GM23338 (cell line): ENCODE data around the gene LMO1. TPM values are rescaled to one million over a fixed set of nuclear protein-coding genes. Genes with fewer than 3 reads are reported as not detected.

ENCODE experiments used
- ATAC-seq: fragments of 200-7000 bp; cut with Tn5 transposase; 3 replicates; pipeline ENCODE4 v1.9.1; 2020
- DNase-seq: peaks from one replicate; pipeline ENCODE4 v3.0.0-alpha.2; 2015; ENCODE audit warnings: low spot score
- H2AFZ ChIP-seq: fragments of 200-600 bp; sonication (generic); 2 replicates; pipeline ENCODE4 v1.8.0; 2016; ENCODE audit warnings: antibody characterized with exemption, mild to moderate bottlenecking, moderate library complexity
- H3F3A ChIP-seq: fragments of 200-600 bp; sonication (generic); replicated peaks from 2 replicates; pipeline ENCODE4 v1.8.0; 2017; ENCODE audit warnings: antibody characterized with exemption, mixed run types, low read depth
- H3K27ac ChIP-seq: fragments of 200-600 bp; sonication (generic); 2 replicates; pipeline ENCODE4 v1.6.1; 2016; ENCODE audit warnings: low read depth
- H3K27me3 ChIP-seq: fragments of 200-600 bp; sonication (generic); 2 replicates; pipeline ENCODE4 v1.8.0; 2016; ENCODE audit warnings: mild to moderate bottlenecking, mixed run types, moderate library complexity; ENCODE audit not compliant: insufficient read depth
- H3K36me3 ChIP-seq: fragments of 200-600 bp; sonication (generic); 2 replicates; pipeline ENCODE4 v1.8.0; 2016; ENCODE audit warnings: mild to moderate bottlenecking; ENCODE audit not compliant: insufficient read depth
- H3K4me1 ChIP-seq: fragments of 200-600 bp; sonication (generic); 2 replicates; pipeline ENCODE4 v1.8.0; 2016; ENCODE audit warnings: mild to moderate bottlenecking, moderate library complexity; ENCODE audit not compliant: insufficient read depth
- H3K4me2 ChIP-seq: fragments of 200-600 bp; sonication (generic); 2 replicates; pipeline ENCODE4 v1.7.1; 2017; ENCODE audit warnings: mixed run types
- H3K4me3 ChIP-seq: fragments of 200-600 bp; sonication (generic); 2 replicates; pipeline ENCODE4 v1.6.1; 2016; ENCODE audit warnings: mixed run types
- H3K79me2 ChIP-seq: fragments of 200-600 bp; sonication (generic); replicated peaks from 2 replicates; pipeline ENCODE4 v1.8.0; 2017; ENCODE audit warnings: mild to moderate bottlenecking; ENCODE audit not compliant: insufficient read depth
- H3K9me2 ChIP-seq: fragments of 200-600 bp; sonication (generic); 2 replicates; pipeline ENCODE4 v1.8.0; 2017; ENCODE audit not compliant: insufficient read depth
- H4K20me1 ChIP-seq: fragments of 200-600 bp; sonication (generic); replicated peaks from 2 replicates; pipeline ENCODE4 v1.8.0; 2017; ENCODE audit warnings: mild to moderate bottlenecking; ENCODE audit not compliant: insufficient read depth
- H3K27ac Mint-ChIP-seq: 2 replicates; pipeline ENCODE4 v1.8.0; 2020; ENCODE audit warnings: inconsistent platforms, mild to moderate bottlenecking, moderate library complexity, mixed read lengths
- H3K27me3 Mint-ChIP-seq: 3 replicates; pipeline ENCODE4 v1.8.0; 2022; ENCODE audit warnings: low read depth, mild to moderate bottlenecking, moderate library complexity, mixed read lengths, inconsistent platforms; ENCODE audit not compliant: insufficient read depth, poor library complexity
- H3K36me3 Mint-ChIP-seq: 3 replicates; pipeline ENCODE4 v1.8.0; 2021; ENCODE audit warnings: low read depth, mild to moderate bottlenecking, inconsistent platforms, moderate library complexity, mixed read lengths
- H3K4me1 Mint-ChIP-seq: 3 replicates; pipeline ENCODE4 v1.8.0; 2020; ENCODE audit warnings: mild to moderate bottlenecking, inconsistent platforms, mixed read lengths
- H3K4me3 Mint-ChIP-seq: 3 replicates; pipeline ENCODE4 v1.8.0; 2021; ENCODE audit warnings: moderate library complexity, mild to moderate bottlenecking, inconsistent platforms, mixed read lengths
- H3K9me3 Mint-ChIP-seq: 3 replicates; pipeline ENCODE4 v1.8.0; 2020; ENCODE audit warnings: moderate library complexity, mild to moderate bottlenecking, inconsistent platforms, mixed read lengths
- CREB1 ChIP-seq: fragments of 250-450 bp; sonication (Bioruptor Pico); IDR thresholded peaks from 2 replicates; pipeline ENCODE4 v1.5.0; 2020; ENCODE audit warnings: low read depth, mild to moderate bottlenecking, moderate library complexity
- EZH2 ChIP-seq: fragments of 200-600 bp; sonication (generic); IDR thresholded peaks from one replicate; pipeline ENCODE4 v1.8.0; 2017; ENCODE audit warnings: antibody characterized with exemption, mild to moderate bottlenecking, low read depth; ENCODE audit not compliant: unreplicated experiment
- EZH2phosphoT487 ChIP-seq: fragments of 200-600 bp; sonication (generic); IDR thresholded peaks from one replicate; pipeline ENCODE4 v1.8.1; 2018; ENCODE audit warnings: antibody characterized with exemption; ENCODE audit not compliant: unreplicated experiment
- JUNB ChIP-seq: IDR thresholded peaks from one replicate; pipeline ENCODE4 v1.6.1; 2016; ENCODE audit warnings: antibody characterized with exemption; ENCODE audit not compliant: unreplicated experiment
- NANOG ChIP-seq: IDR thresholded peaks from 2 replicates; pipeline ENCODE4 v1.6.1; 2016; ENCODE audit warnings: antibody characterized with exemption, borderline replicate concordance
- POLR2AphosphoS5 ChIP-seq: IDR thresholded peaks from 2 replicates; pipeline ENCODE4 v1.6.1; 2016; ENCODE audit warnings: antibody characterized with exemption, low read depth
- STAT1 ChIP-seq: IDR thresholded peaks from one replicate; pipeline ENCODE4 v1.6.1; 2016; ENCODE audit warnings: antibody characterized with exemption; ENCODE audit not compliant: unreplicated experiment
- ZNF114 ChIP-seq: fragments of 250-450 bp; sonication (Bioruptor Pico); IDR thresholded peaks from 2 replicates; pipeline ENCODE4 v1.5.0; 2020; ENCODE audit warnings: mild to moderate bottlenecking, moderate library complexity
- ZNF331 ChIP-seq: fragments of 250-450 bp; sonication (Bioruptor Pico); IDR thresholded peaks from 2 replicates; pipeline ENCODE4 v1.5.0; 2020; ENCODE audit warnings: low read depth, mild to moderate bottlenecking, moderate library complexity
- polyA plus RNA-seq: library from polyadenylated mRNA; unstranded; fragments of >200 nt; fragmentation: Nextera tagmentation; extraction: Ambion mirVana; gene quantifications from 2 replicates; pipeline ENCODE4 v1.2.1, GENCODE V29; 2016
- total RNA-seq: library from RNA; depleted of rRNA; stranded (reverse); fragments of >200 nt; shearing (Covaris generic); gene quantifications from 2 replicates; pipeline ENCODE4 v1.2.3, GENCODE V29; 2014
- TF ChIP-seq, protein P1 (sequence below): IDR thresholded peaks from 2 replicates; pipeline ENCODE4 v1.6.1; 2016; ENCODE audit warnings: antibody characterized with exemption
- TF ChIP-seq, protein P2 (sequence below): fragments of 250-450 bp; sonication (Bioruptor Pico); IDR thresholded peaks from 2 replicates; pipeline ENCODE4 v1.5.0; 2020; ENCODE audit warnings: mild to moderate bottlenecking, moderate library complexity
- TF ChIP-seq, protein P3 (sequence below): IDR thresholded peaks from one replicate; pipeline ENCODE4 v1.6.1; 2018; ENCODE audit warnings: antibody characterized with exemption; ENCODE audit not compliant: unreplicated experiment
- TF ChIP-seq, protein P4 (sequence below), 2 experiments: fragments of 200-600 bp in 1 of 2; sonication (generic) in 1 of 2; conservative IDR thresholded peaks; 2 replicates each; pipeline versions ENCODE4 v1.5.1 to v1.6.1; 2016 to 2017; ENCODE audit warnings: antibody characterized with exemption in 2 of 2, low read depth in 2 of 2, mild to moderate bottlenecking in 2 of 2, moderate library complexity in 1 of 2

Gene LMO1
- total and polyA plus RNA-seq, 2 experiments from 2014 or later, result 0.40 TPM; not detected in 1

DNA sequence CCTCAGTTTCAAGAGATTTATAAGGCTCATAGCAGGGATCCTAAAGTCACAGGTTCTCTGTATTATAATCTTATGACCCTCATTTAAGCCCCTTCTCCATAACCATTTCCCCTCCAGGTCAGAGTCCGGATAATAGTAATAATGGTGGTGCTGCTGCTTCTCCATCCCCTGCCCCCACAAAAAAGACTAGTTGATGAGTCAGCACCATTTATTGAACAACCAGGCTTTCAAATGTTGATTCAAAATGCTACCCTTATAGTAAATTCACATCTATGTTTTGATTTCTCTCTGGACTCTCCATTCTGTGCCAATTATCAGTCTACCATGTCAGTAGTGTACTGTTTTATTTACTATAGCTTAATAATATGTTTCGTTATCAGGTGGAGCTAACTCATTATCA lies 77.2 kb downstream of the LMO1 start:
- H3K27ac Mint-ChIP-seq, result no peak overlapping the region
- H3K4me3 ChIP-seq, result no peak overlapping the region
- no peaks in the 10 kb centered on the region for H3K27me3 ChIP-seq
- TF ChIP-seq ZNF331 (no peak), EZH2phosphoT487 (no peak), EZH2 (no peak), STAT1 (no peak), NANOG (no peak), CREB1 (CRISPR knock-in tag) (no peak), POLR2AphosphoS5 (no peak), ZNF114 (CRISPR knock-in tag) (no peak), JUNB (no peak)
- TF ChIP-seq, protein P1, sequence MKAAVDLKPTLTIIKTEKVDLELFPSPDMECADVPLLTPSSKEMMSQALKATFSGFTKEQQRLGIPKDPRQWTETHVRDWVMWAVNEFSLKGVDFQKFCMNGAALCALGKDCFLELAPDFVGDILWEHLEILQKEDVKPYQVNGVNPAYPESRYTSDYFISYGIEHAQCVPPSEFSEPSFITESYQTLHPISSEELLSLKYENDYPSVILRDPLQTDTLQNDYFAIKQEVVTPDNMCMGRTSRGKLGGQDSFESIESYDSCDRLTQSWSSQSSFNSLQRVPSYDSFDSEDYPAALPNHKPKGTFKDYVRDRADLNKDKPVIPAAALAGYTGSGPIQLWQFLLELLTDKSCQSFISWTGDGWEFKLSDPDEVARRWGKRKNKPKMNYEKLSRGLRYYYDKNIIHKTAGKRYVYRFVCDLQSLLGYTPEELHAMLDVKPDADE, result no peak
- TF ChIP-seq, protein P2, sequence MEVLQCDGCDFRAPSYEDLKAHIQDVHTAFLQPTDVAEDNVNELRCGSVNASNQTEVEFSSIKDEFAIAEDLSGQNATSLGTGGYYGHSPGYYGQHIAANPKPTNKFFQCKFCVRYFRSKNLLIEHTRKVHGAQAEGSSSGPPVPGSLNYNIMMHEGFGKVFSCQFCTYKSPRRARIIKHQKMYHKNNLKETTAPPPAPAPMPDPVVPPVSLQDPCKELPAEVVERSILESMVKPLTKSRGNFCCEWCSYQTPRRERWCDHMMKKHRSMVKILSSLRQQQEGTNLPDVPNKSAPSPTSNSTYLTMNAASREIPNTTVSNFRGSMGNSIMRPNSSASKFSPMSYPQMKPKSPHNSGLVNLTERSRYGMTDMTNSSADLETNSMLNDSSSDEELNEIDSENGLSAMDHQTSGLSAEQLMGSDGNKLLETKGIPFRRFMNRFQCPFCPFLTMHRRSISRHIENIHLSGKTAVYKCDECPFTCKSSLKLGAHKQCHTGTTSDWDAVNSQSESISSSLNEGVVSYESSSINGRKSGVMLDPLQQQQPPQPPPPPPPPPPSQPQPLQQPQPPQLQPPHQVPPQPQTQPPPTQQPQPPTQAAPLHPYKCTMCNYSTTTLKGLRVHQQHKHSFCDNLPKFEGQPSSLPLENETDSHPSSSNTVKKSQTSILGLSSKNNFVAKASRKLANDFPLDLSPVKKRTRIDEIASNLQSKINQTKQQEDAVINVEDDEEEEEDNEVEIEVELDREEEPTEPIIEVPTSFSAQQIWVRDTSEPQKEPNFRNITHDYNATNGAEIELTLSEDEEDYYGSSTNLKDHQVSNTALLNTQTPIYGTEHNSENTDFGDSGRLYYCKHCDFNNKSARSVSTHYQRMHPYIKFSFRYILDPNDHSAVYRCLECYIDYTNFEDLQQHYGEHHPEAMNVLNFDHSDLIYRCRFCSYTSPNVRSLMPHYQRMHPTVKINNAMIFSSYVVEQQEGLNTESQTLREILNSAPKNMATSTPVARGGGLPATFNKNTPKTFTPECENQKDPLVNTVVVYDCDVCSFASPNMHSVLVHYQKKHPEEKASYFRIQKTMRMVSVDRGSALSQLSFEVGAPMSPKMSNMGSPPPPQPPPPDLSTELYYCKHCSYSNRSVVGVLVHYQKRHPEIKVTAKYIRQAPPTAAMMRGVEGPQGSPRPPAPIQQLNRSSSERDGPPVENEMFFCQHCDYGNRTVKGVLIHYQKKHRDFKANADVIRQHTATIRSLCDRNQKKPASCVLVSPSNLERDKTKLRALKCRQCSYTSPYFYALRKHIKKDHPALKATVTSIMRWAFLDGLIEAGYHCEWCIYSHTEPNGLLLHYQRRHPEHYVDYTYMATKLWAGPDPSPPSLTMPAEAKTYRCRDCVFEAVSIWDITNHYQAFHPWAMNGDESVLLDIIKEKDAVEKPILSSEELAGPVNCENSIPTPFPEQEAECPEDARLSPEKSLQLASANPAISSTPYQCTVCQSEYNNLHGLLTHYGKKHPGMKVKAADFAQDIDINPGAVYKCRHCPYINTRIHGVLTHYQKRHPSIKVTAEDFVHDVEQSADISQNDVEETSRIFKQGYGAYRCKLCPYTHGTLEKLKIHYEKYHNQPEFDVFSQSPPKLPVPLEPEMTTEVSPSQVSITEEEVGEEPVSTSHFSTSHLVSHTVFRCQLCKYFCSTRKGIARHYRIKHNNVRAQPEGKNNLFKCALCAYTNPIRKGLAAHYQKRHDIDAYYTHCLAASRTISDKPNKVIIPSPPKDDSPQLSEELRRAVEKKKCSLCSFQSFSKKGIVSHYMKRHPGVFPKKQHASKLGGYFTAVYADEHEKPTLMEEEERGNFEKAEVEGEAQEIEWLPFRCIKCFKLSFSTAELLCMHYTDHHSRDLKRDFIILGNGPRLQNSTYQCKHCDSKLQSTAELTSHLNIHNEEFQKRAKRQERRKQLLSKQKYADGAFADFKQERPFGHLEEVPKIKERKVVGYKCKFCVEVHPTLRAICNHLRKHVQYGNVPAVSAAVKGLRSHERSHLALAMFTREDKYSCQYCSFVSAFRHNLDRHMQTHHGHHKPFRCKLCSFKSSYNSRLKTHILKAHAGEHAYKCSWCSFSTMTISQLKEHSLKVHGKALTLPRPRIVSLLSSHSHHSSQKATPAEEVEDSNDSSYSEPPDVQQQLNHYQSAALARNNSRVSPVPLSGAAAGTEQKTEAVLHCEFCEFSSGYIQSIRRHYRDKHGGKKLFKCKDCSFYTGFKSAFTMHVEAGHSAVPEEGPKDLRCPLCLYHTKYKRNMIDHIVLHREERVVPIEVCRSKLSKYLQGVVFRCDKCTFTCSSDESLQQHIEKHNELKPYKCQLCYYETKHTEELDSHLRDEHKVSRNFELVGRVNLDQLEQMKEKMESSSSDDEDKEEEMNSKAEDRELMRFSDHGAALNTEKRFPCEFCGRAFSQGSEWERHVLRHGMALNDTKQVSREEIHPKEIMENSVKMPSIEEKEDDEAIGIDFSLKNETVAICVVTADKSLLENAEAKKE (CRISPR knock-in tag), result no peak
- TF ChIP-seq, protein P3, sequence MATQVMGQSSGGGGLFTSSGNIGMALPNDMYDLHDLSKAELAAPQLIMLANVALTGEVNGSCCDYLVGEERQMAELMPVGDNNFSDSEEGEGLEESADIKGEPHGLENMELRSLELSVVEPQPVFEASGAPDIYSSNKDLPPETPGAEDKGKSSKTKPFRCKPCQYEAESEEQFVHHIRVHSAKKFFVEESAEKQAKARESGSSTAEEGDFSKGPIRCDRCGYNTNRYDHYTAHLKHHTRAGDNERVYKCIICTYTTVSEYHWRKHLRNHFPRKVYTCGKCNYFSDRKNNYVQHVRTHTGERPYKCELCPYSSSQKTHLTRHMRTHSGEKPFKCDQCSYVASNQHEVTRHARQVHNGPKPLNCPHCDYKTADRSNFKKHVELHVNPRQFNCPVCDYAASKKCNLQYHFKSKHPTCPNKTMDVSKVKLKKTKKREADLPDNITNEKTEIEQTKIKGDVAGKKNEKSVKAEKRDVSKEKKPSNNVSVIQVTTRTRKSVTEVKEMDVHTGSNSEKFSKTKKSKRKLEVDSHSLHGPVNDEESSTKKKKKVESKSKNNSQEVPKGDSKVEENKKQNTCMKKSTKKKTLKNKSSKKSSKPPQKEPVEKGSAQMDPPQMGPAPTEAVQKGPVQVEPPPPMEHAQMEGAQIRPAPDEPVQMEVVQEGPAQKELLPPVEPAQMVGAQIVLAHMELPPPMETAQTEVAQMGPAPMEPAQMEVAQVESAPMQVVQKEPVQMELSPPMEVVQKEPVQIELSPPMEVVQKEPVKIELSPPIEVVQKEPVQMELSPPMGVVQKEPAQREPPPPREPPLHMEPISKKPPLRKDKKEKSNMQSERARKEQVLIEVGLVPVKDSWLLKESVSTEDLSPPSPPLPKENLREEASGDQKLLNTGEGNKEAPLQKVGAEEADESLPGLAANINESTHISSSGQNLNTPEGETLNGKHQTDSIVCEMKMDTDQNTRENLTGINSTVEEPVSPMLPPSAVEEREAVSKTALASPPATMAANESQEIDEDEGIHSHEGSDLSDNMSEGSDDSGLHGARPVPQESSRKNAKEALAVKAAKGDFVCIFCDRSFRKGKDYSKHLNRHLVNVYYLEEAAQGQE, result no peak
- TF ChIP-seq, protein P4, sequence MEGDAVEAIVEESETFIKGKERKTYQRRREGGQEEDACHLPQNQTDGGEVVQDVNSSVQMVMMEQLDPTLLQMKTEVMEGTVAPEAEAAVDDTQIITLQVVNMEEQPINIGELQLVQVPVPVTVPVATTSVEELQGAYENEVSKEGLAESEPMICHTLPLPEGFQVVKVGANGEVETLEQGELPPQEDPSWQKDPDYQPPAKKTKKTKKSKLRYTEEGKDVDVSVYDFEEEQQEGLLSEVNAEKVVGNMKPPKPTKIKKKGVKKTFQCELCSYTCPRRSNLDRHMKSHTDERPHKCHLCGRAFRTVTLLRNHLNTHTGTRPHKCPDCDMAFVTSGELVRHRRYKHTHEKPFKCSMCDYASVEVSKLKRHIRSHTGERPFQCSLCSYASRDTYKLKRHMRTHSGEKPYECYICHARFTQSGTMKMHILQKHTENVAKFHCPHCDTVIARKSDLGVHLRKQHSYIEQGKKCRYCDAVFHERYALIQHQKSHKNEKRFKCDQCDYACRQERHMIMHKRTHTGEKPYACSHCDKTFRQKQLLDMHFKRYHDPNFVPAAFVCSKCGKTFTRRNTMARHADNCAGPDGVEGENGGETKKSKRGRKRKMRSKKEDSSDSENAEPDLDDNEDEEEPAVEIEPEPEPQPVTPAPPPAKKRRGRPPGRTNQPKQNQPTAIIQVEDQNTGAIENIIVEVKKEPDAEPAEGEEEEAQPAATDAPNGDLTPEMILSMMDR (conservative IDR thresholded peaks at IDR 0.05; ENCODE audit: low read depth in 2 of 2), result no peak
- no peak overlapping the region for H3K27ac ChIP-seq
- no peak overlapping the region for H3K4me2 ChIP-seq
- H3K36me3 Mint-ChIP-seq, result no peaks in the 10 kb centered on the region
- no peaks in the 10 kb centered on the region for H3K27me3 Mint-ChIP-seq
- H3K4me1 ChIP-seq, result no peaks in the 10 kb centered on the region
- no peaks in the 10 kb centered on the region for H3K4me1 Mint-ChIP-seq
- no peaks in the 10 kb centered on the region for H3K9me2 ChIP-seq
- ATAC-seq (no peak), DNase-seq (no peak)
- no peaks in the 10 kb centered on the region for H3F3A ChIP-seq
- H3K4me3 Mint-ChIP-seq, result no peak overlapping the region
- H3K36me3 ChIP-seq, result no peaks in the 10 kb centered on the region
- H2AFZ ChIP-seq, result no peak overlapping the region
- peaks cover 4% of the 10 kb centered on the region; the same call in 2 of the 3 replicates for H3K9me3 Mint-ChIP-seq
- H4K20me1 ChIP-seq, result no peaks in the 10 kb centered on the region
- H3K79me2 ChIP-seq, result no peaks in the 10 kb centered on the region
